Left ventricle myocardium inferior (tissue), 1 donor: ENCODE data around the gene MRPL54. TPM values are rescaled to one million over a fixed set of nuclear protein-coding genes. Genes with fewer than 3 reads are reported as not detected.

Experiments
- DNase-seq: peaks from one replicate; pipeline ENCODE4 v3.0.0-alpha.2; 2020
- H3K27ac ChIP-seq: fragments of 200-600 bp; replicated peaks from 2 replicates; pipeline ENCODE4 v1.8.0; 2021
- H3K27me3 ChIP-seq: fragments of 200-600 bp; 2 replicates; pipeline ENCODE4 v1.8.0; 2021; ENCODE audit warnings: low read depth
- H3K36me3 ChIP-seq: fragments of 200-600 bp; 2 replicates; pipeline ENCODE4 v1.8.0; 2021
- H3K4me1 ChIP-seq: fragments of 200-600 bp; 2 replicates; pipeline ENCODE4 v1.8.0; 2021
- H3K4me3 ChIP-seq: fragments of 200-600 bp; 2 replicates; pipeline ENCODE4 v1.8.0; 2021; ENCODE audit warnings: mild to moderate bottlenecking, moderate library complexity
- H3K9me3 ChIP-seq: fragments of 200-600 bp; replicated peaks from 2 replicates; pipeline ENCODE4 v1.8.0; 2021
- CTCF ChIP-seq: fragments of 200-600 bp; IDR thresholded peaks from 2 replicates; pipeline ENCODE4 v1.8.0; 2021; ENCODE audit warnings: antibody characterized with exemption, mild to moderate bottlenecking, borderline replicate concordance
- intact Hi-C: fragments of 100-400 bp; cut with micrococcal nuclease; formaldehyde crosslinking; loops from one replicate; pipeline ENCODE4 v1.11.0; 2022
- total RNA-seq: library from RNA; stranded (reverse); fragmentation: NEBNext Ultra II Directional; extraction: Animal tissue kit (Norgen Biotek cat#: 25700); gene quantifications from one replicate; pipeline ENCODE4 v1.2.1, GENCODE V29; 2021
- donor health status: DM: no; HTN: yes; CAD: no; lungs with severe emphysema.

The MRPL54 gene
- total RNA-seq, 1 donor from 2014 or later: 64.1 TPM

- Histone ChIP-seq H3K9me3 (peaks cover 11% of the 10 kb centered on the region), H3K27me3 (peaks cover 5% of the 10 kb centered on the region), H3K27ac (no peak overlapping the region), H3K36me3 (no peaks in the 10 kb centered on the region), H3K4me3 (no peak overlapping the region), H3K4me1 (no peaks in the 10 kb centered on the region)
- DNase-seq: no peak
- intact Hi-C loops: no loop called here
- no peak for TF ChIP-seq CTCF
Observed at GRCh38 chr19:3776479-3777040, 14.1 kb downstream of the MRPL54 start.

DNA sequence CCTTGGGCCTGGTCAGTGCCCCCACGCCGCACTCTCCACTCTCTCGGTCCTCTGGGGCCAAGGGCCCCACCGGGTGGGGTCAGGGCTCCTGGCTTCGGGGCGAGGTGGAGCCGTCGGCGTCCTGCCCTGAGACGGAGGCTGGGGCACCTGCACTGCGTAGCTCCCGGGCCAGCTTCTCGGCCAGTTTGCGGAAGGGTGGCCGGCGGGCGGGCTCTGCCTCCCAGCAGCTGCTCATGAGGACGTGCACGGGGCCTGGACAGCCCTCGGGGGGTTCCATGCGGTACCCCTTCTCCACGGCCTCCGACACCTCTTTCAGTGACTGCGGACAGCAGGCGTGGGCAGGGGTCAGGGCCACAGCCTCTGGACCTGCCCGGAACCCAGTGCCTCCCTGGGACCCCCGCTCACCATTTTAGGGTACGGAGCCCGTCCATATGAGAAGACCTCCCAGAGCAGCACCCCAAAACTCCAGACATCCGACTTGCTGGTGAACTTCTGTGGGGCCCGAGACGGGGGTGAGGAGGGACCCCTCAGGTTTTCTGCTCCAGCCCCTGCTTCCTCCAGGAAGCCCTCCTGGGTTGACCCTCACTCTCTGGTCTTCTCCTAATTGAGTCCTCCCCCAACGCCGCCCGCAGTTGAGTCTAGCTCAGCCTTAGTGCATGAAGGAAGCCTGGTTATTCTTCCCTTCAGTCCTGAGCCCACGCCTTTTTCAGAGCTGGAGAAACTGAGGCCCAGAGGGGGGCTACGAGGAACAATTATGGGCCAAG, 15.8 kb downstream of the MRPL54 start:
- peaks cover 19% of the 10 kb centered on the region for H3K27me3 ChIP-seq
- H3K27ac ChIP-seq: no peak overlapping the region
- peaks cover 25% of the 10 kb centered on the region for H3K9me3 ChIP-seq
- DNase-seq: no peak
- intact Hi-C loops: no loop called here
- TF ChIP-seq CTCF: no peak
- H3K4me1 ChIP-seq: no peaks in the 10 kb centered on the region
- no peaks in the 10 kb centered on the region for H3K36me3 ChIP-seq
- no peak overlapping the region for H3K4me3 ChIP-seq

DNA sequence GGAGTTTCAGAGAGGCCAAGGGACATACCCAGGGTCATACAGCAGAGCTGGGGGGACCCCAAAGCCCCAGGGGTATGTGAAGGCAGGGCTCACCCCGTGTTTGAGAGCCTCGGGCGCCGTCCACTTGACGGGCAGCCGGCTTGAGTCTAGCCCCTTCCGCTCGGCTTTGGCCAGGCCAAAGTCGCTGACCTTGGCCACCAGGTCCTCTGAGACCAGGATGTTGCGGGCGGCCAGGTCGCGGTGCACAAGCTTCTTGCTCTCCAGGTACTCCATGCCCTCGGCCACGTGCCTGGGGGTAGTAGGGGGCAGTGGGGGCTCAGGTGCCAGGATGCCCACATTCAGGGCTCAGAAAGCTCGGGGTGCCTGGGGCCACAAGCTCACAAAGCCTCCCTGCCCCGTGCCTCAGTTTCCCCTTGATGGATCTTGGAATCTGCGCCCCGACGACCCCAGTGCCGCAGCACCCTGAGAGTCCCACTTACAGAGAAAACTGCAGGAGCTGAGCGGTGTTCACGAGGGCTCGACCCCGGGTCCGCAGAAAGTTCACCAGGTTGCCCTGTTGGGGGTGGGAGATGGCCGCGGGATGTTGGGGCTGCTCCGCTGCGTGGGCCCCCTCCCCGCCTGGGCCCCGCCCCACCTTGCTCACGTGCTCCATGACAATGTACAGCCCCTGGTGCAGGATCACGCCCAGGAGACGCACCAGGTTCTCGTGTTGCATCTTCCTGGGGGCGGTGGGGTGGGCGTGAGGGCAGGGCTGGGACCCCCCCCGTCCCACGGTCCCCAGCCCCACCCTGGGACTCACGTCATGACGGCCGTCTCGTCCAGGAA, 16.6 kb downstream of the MRPL54 start:
- TF ChIP-seq CTCF: no peak
- Histone ChIP-seq H3K27me3 (peaks cover 27% of the 10 kb centered on the region), H3K4me3 (no peak overlapping the region), H3K27ac (no peak overlapping the region), H3K36me3 (no peaks in the 10 kb centered on the region), H3K9me3 (peaks cover 25% of the 10 kb centered on the region), H3K4me1 (no peaks in the 10 kb centered on the region)
- DNase-seq: no peak
- intact Hi-C loops: no loop called here

GRCh38 chr19:3780786-3781304, 18.4 kb downstream of the MRPL54 start:
- intact Hi-C loops: no loop called here
- Histone ChIP-seq H3K4me1 (peaks cover 5% of the 10 kb centered on the region), H3K27ac (no peak overlapping the region), H3K9me3 (peaks cover 25% of the 10 kb centered on the region), H3K36me3 (no peaks in the 10 kb centered on the region), H3K4me3 (no peak overlapping the region), H3K27me3 (peaks cover 45% of the 10 kb centered on the region)
- no peak for DNase-seq
- TF ChIP-seq CTCF: no peak

GRCh38 chr19:3781603-3782002, 19.1 kb downstream of the MRPL54 start:
- Histone ChIP-seq H3K4me3 (no peak overlapping the region), H3K9me3 (peaks cover 25% of the 10 kb centered on the region), H3K36me3 (no peaks in the 10 kb centered on the region), H3K27ac (no peak overlapping the region), H3K27me3 (peaks cover 52% of the 10 kb centered on the region), H3K4me1 (peaks cover 8% of the 10 kb centered on the region)
- no peak for TF ChIP-seq CTCF
- intact Hi-C loops: no loop called here
- DNase-seq: no peak
